ENCODE data around the gene KPNA4.

- TF ChIP-seq CTCF (IDR thresholded peaks at IDR 0.05) (no peak), POLR2A (IDR thresholded peaks at IDR 0.05) (no peak)
Measured at GRCh38 chr3:160608870-160609269, 43.5 kb upstream of the KPNA4 start.
